BJ (cell line): ENCODE results near the gene PLIN4. TPM values are rescaled to one million over a fixed set of nuclear protein-coding genes. Genes with fewer than 3 reads are reported as not detected.
A peak's percentile ranks its signal among the peaks of the same experiment; 100 is the strongest.
"Not testable (repeated sequence)": the region's sequence is repeated elsewhere in the genome, so short reads cannot be mapped to it uniquely, and the experiment has no call there.

Experiments used
- CTCF ChIA-PET: fragments of 350-600 bp; formaldehyde crosslinking; extraction: SDS; loops from one replicate; lab custom pipeline; 2021; ENCODE audit warnings: antibody characterized with exemption, inconsistent platforms; lab: Yijun Ruan, JAX
- POLR2A ChIA-PET: fragments of 300-600 bp; sonication (Branson Sonifier 250); formaldehyde crosslinking; extraction: SDS; loops from one replicate; lab custom pipeline; 2021; ENCODE audit warnings: antibody characterized with exemption; lab: Charles Lee
- DNase-seq: peaks from one replicate; pipeline ENCODE4 v3.0.0-alpha.2; 2011; ENCODE audit warnings: low read depth
- H3K27me3 ChIP-seq: 2 replicates; pipeline ENCODE4 v1.6.0; 2011; ENCODE audit warnings: low read length; ENCODE audit not compliant: control insufficient read depth, insufficient read depth
- H3K36me3 ChIP-seq: 2 replicates; pipeline ENCODE4 v1.5.1; 2011; ENCODE audit warnings: low read length; ENCODE audit not compliant: control insufficient read depth, insufficient read depth
- H3K4me3 ChIP-seq: 2 replicates; pipeline ENCODE4 v1.5.1; 2011; ENCODE audit warnings: low read depth, mild to moderate bottlenecking, control low read depth, low read length
- CTCF ChIP-seq: IDR thresholded peaks from 2 replicates; pipeline ENCODE4 v1.5.1; 2011; ENCODE audit warnings: low read depth, mild to moderate bottlenecking, control low read depth, inconsistent platforms, low read length, moderate library complexity; ENCODE audit not compliant: insufficient read depth
- polyA minus RNA-seq: library from RNA; depleted of rRNA, polyadenylated mRNA; stranded (reverse); fragments of >200 nt; gene quantifications from 2 replicates; pipeline ENCODE4 v1.2.3, GENCODE V29; 2011; rRNA and poly(A)+ RNA removed
- polyA plus RNA-seq: library from polyadenylated mRNA; depleted of rRNA; stranded (reverse); fragments of >200 nt; gene quantifications from 2 replicates; pipeline ENCODE4 v1.2.3, GENCODE V29; 2011; rRNA removed

The PLIN4 gene
- 0.01 TPM in 2 replicates for polyA plus RNA-seq
- polyA minus RNA-seq = 0.05 TPM in 1 of 2 replicates, not detected in the other

GRCh38 chr19:4518345-4519171 lies at the start of gene PLIN4:
Gene PLIN4, minus strand, starts transcription at chr19:4518486. Its CDS starts 214 bp downstream, at chr19:4518272.
- CTCF ChIA-PET = no interaction called here
- Histone ChIP-seq H3K4me3 (no peak within 1 kb of the TSS), H3K36me3 (no peaks in the 10 kb centered on the region), H3K27me3 (peaks cover 1% of the 10 kb centered on the region; the same call in 1 of the 2 replicates)
- no peak for TF ChIP-seq CTCF
- POLR2A ChIA-PET = no interaction called here
- no peak for DNase-seq

- CTCF ChIA-PET = interaction anchor here (0.7 to 8.8 kb wide), 17 partner anchors 8 to 153 kb away, joined by 3 to 119 read pairs (median 4); partner anchors contain the start of gene SEMA6B
- Histone ChIP-seq H3K4me3 (no peak overlapping the region), H3K36me3 (no peaks in the 10 kb centered on the region), H3K27me3 (no peaks in the 10 kb centered on the region)
- peak; percentile 91 for TF ChIP-seq CTCF
- POLR2A ChIA-PET = no interaction called here
- no peak for DNase-seq
Measured at GRCh38 chr19:4567584-4568071, 49.3 kb upstream of the PLIN4 start.

- ChIA-PET POLR2A (no interaction called here), CTCF (interaction anchor here (0.7 to 8.8 kb wide), 15 partner anchors 7 to 77 kb away, joined by 3 to 119 read pairs (median 4); partner anchors contain the start of gene SEMA6B)
- H3K27me3 ChIP-seq = no peaks in the 10 kb centered on the region
- no peak for DNase-seq
- no peak overlapping the region for H3K4me3 ChIP-seq
- H3K36me3 ChIP-seq = no peaks in the 10 kb centered on the region
- no peak for TF ChIP-seq CTCF
Measured at GRCh38 chr19:4566402-4567051, 48.2 kb upstream of the PLIN4 start.

GRCh38 chr19:4563562-4563961 lies 45.3 kb upstream of the PLIN4 start:
- DNase-seq, H3K27me3 ChIP-seq, H3K36me3 ChIP-seq, H3K4me3 ChIP-seq, POLR2A ChIA-PET: not testable (repeated sequence)
- CTCF ChIA-PET = interaction anchor here (2.8 kb wide), 1 partner anchor 73 kb away, joined by 12 read pairs; no protein-coding TSS in a partner anchor

GRCh38 chr19:4562085-4562484 lies 43.8 kb upstream of the PLIN4 start:
- H3K27me3 ChIP-seq, DNase-seq, CTCF ChIA-PET, H3K4me3 ChIP-seq, POLR2A ChIA-PET, H3K36me3 ChIP-seq: not testable (repeated sequence)

- Histone ChIP-seq H3K27me3 (no peaks in the 10 kb centered on the region), H3K4me3 (no peak within 1 kb of the TSS), H3K36me3 (no peaks in the 10 kb centered on the region)
- TF ChIP-seq CTCF = no peak
- ChIA-PET POLR2A (no interaction called here), CTCF (interaction anchor here (0.6 to 3.4 kb wide), 11 partner anchors 8 to 77 kb away, joined by 3 to 38 read pairs (median 6); partner anchors contain the start of gene LRG1)
- no peak for DNase-seq
Measured at GRCh38 chr19:4559569-4559968, 41.3 kb upstream of the PLIN4 start, which contains the start of gene SEMA6B. Gene SEMA6B, minus strand, starts transcription at chr19:4559684. Its CDS starts 1,227 bp downstream, at chr19:4558457.
